Right ventricle myocardium superior (tissue), 1 donor: ENCODE data around the gene IGFBP1. TPM values are rescaled to one million over a fixed set of nuclear protein-coding genes. Genes with fewer than 3 reads are reported as not detected.

Experiments used
- ATAC-seq: fragments of 200-7000 bp; cut with Tn5 transposase; one replicate; pipeline ENCODE4 v1.9.1; 2020; ENCODE audit warnings: mild to moderate bottlenecking; ENCODE audit not compliant: poor library complexity
- DNase-seq: peaks from one replicate; pipeline ENCODE4 v3.0.0-alpha.2; 2020
- intact Hi-C: fragments of 100-400 bp; cut with DNase I; formaldehyde crosslinking; loops from one replicate; pipeline ENCODE4 v1.11.2; 2022
- total RNA-seq: library from RNA; stranded (reverse); fragmentation: NEBNext Ultra II Directional; extraction: Animal tissue kit (Norgen Biotek cat#: 25700); gene quantifications from one replicate; pipeline ENCODE4 v1.2.1, GENCODE V29; 2021
- donor health status: DM: no; HTN: yes; CAD: no; lungs with severe emphysema.

The IGFBP1 gene
- total RNA-seq, 1 donor from 2014 or later, result not detected

GRCh38 chr7:45876519-45876918 is 11.8 kb upstream of the IGFBP1 start:
- DNase-seq, result no peak

GRCh38 chr7:45878457-45879144 is 9.7 kb upstream of the IGFBP1 start:
- no peak for DNase-seq
- no peak for ATAC-seq
- intact Hi-C loops, result no loop called here

More at GRCh38 chr7:45876519-45876918, 11.8 kb upstream of the IGFBP1 start:
- no peak for ATAC-seq
- intact Hi-C loops, result no loop called here

GRCh38 chr7:45880433-45880860 is 7.8 kb upstream of the IGFBP1 start:
- DNase-seq, result no peak
- intact Hi-C loops, result no loop called here
- ATAC-seq, result no peak

GRCh38 chr7:45881280-45881758 is 7.0 kb upstream of the IGFBP1 start:
- no peak for ATAC-seq
- intact Hi-C loops, result no loop called here
- no peak for DNase-seq

- no peak for ATAC-seq
- intact Hi-C loops, result no loop called here
These were observed 6.4 kb upstream of the IGFBP1 start for GRCh38 chr7:45881759-45882464.

GRCh38 chr7:45882465-45882810 is 5.8 kb upstream of the IGFBP1 start:
- ATAC-seq (no peak), DNase-seq (no peak)
- intact Hi-C loops, result no loop called here

More at GRCh38 chr7:45881759-45882464, 6.4 kb upstream of the IGFBP1 start:
- no peak for DNase-seq

GRCh38 chr7:45884136-45884535 is 4.2 kb upstream of the IGFBP1 start:
- DNase-seq (no peak), ATAC-seq (no peak)
- intact Hi-C loops, result no loop called here

GRCh38 chr7:45885264-45885882 is 2.9 kb upstream of the IGFBP1 start:
- intact Hi-C loops, result no loop called here
- ATAC-seq (no peak), DNase-seq (no peak)

GRCh38 chr7:45886931-45887667 is 1.2 kb upstream of the IGFBP1 start:
- no peak for DNase-seq
- ATAC-seq, result no peak
- intact Hi-C loops, result no loop called here

- intact Hi-C loops, result no loop called here
- no peak for ATAC-seq
- DNase-seq, result no peak
These were observed 692 bp downstream of the IGFBP1 start for GRCh38 chr7:45888993-45889366.

- DNase-seq, result no peak
- intact Hi-C loops, result no loop called here
- no peak for ATAC-seq
These were observed 1.2 kb downstream of the IGFBP1 start for GRCh38 chr7:45889367-45890067.

GRCh38 chr7:45890125-45890901 is 2.0 kb downstream of the IGFBP1 start:
- ATAC-seq (no peak), DNase-seq (no peak)
- intact Hi-C loops, result no loop called here

GRCh38 chr7:45890902-45891461 is 2.7 kb downstream of the IGFBP1 start:
- ATAC-seq, result no peak
- no peak for DNase-seq
- intact Hi-C loops, result no loop called here

GRCh38 chr7:45891462-45892402 is 3.4 kb downstream of the IGFBP1 start:
- intact Hi-C loops, result no loop called here
- DNase-seq (no peak), ATAC-seq (no peak)

GRCh38 chr7:45892407-45893035 is 4.2 kb downstream of the IGFBP1 start:
- intact Hi-C loops, result no loop called here
- DNase-seq, result no peak
- no peak for ATAC-seq

- ATAC-seq, result no peak
- intact Hi-C loops, result no loop called here
- no peak for DNase-seq
These were observed 5.2 kb downstream of the IGFBP1 start for GRCh38 chr7:45893374-45893995.
